BE2C (cell line): ENCODE data around the gene MESP2.
"Not testable (repeated sequence)": the region's sequence is repeated elsewhere in the genome, so short reads cannot be mapped to it uniquely, and the experiment has no call there.

Source experiments
- DNase-seq: peaks from one replicate; pipeline ENCODE4 v3.0.0-alpha.2; 2020
- H3K27me3 ChIP-seq: fragments of 250-450 bp; sonication (Bioruptor Pico); 2 replicates; pipeline ENCODE4 v1.5.1; 2020; ENCODE audit warnings: mild to moderate bottlenecking
- H3K36me3 ChIP-seq: fragments of 250-450 bp; sonication (Bioruptor Pico); 2 replicates; pipeline ENCODE4 v1.5.1; 2020; ENCODE audit warnings: mild to moderate bottlenecking
- H3K4me1 ChIP-seq: fragments of 250-450 bp; sonication (Bioruptor Pico); 2 replicates; pipeline ENCODE4 v1.5.1; 2020
- H3K4me3 ChIP-seq: 2 replicates; pipeline ENCODE4 v1.5.1; 2011; ENCODE audit warnings: low read depth, low read length
- H3K9me3 ChIP-seq: fragments of 250-450 bp; sonication (Bioruptor Pico); 2 replicates; pipeline ENCODE4 v1.5.1; 2020
- CTCF ChIP-seq: IDR thresholded peaks from 2 replicates; pipeline ENCODE4 v1.5.1; 2012; ENCODE audit warnings: mild to moderate bottlenecking, low read depth, low read length

MESP2 gene

DNA sequence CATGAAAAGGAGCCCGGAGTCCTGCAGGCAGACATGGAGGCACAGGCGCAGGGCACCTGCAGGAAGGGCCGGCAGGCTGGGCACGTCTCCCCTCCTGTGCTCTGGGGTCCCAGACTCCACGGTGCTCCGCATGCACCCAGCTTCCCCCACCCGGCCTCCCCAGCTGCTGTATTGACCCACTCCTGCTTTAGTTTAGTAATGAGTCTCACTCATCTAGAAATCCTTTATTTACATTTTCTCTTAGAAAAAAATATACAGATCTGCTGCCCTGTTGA is 8.5 kb downstream of the MESP2 start:
- TF ChIP-seq CTCF, result no peak
- Histone ChIP-seq H3K27me3 (no peaks in the 10 kb centered on the region), H3K4me3 (no peak overlapping the region), H3K36me3 (no peaks in the 10 kb centered on the region), H3K4me1 (peaks cover 9% of the 10 kb centered on the region), H3K9me3 (no peaks in the 10 kb centered on the region)
- no peak for DNase-seq

DNA sequence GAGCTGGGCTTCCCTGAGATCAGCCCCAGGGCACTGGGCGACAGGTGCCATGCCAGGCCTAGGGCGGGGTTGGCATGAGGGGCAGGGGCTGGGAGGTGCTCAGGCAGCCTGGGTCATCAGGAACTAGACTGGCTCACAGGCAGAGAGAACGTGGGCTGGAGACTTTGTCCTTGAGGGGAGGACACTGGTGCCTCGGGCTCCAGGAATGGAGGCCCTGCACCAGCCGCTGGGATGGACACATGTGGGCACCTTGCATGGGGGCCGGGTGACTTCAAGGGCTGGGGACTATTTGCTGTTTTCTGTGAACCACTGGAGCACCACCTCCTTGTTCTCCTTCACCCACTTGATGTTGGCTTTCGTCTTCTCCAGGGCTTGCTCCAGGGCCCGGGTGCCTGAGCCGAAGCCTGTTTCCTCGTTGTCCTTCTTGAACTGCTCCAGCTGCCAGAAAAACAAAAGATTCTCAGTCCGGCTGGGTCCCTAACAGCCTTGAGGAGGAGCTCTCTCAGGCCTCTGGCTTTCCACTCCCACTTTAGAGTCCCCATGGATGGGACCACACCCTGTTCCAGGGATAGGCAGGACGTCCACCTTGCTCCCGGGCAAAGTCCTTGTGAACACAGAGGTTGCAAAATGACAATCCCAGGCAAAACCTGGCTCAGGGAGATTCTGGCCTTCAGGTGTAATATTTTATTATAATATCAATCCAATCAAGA is 9.1 kb downstream of the MESP2 start:
- no peaks in the 10 kb centered on the region for H3K36me3 ChIP-seq
- no peaks in the 10 kb centered on the region for H3K27me3 ChIP-seq
- H3K4me3 ChIP-seq, result no peak overlapping the region
- no peaks in the 10 kb centered on the region for H3K9me3 ChIP-seq
- H3K4me1 ChIP-seq, result peaks cover 9% of the 10 kb centered on the region
- no peak for TF ChIP-seq CTCF
- no peak for DNase-seq

DNA sequence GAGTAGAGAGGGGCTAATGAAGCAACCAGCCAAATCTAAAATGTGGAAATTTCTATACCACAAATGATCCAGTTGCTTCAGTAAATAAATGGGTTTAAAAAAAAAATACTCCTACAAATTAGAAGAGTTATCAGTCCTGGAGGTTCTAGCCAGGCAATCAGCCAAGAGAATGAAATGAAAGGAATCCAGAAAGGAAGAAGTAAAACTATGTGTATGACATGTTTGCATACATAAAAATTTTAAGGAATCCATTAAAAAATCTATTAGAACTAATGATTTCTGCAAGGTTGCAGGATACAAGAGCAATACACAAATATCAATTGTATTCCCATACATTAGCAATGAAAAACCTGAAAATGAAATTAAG is 9.6 kb downstream of the MESP2 start:
- TF ChIP-seq CTCF, result no peak
- Histone ChIP-seq H3K4me3 (no peak overlapping the region), H3K27me3 (no peaks in the 10 kb centered on the region), H3K4me1 (peaks cover 9% of the 10 kb centered on the region), H3K9me3 (no peaks in the 10 kb centered on the region), H3K36me3 (no peaks in the 10 kb centered on the region)
- no peak for DNase-seq

GRCh38 chr15:89787944-89788343 is 11.8 kb downstream of the MESP2 start:
- TF ChIP-seq CTCF, result no peak
- H3K27me3 ChIP-seq, result no peaks in the 10 kb centered on the region
- no peaks in the 10 kb centered on the region for H3K9me3 ChIP-seq
- no peak for DNase-seq
- H3K4me3 ChIP-seq, result no peak overlapping the region
- peaks cover 8% of the 10 kb centered on the region for H3K4me1 ChIP-seq
- H3K36me3 ChIP-seq, result no peaks in the 10 kb centered on the region

DNA sequence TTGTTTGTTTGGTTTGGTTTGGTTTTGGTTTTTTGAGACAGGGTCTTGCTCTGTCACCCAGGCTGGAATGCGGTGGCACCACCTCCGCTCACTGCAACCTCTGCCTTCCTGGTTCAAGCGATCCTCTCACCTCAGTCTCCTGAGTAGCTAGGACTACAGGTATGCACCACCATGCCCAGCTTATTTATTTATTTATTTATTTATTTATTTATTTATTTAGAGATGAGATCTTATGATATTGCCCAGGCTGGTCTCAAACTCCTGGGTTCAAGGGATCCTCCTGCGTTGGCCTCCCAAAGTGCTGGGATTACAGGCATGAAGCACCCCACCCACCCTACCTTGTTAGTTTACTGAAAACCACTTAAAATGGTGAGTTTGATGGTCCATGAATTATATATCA is 12.5 kb downstream of the MESP2 start:
- H3K4me1 ChIP-seq, DNase-seq, H3K36me3 ChIP-seq, H3K27me3 ChIP-seq, H3K9me3 ChIP-seq, H3K4me3 ChIP-seq: not testable (repeated sequence)

GRCh38 chr15:89790206-89790605 is 14.1 kb downstream of the MESP2 start:
- no peaks in the 10 kb centered on the region for H3K36me3 ChIP-seq
- no peak for DNase-seq
- TF ChIP-seq CTCF, result no peak

DNA sequence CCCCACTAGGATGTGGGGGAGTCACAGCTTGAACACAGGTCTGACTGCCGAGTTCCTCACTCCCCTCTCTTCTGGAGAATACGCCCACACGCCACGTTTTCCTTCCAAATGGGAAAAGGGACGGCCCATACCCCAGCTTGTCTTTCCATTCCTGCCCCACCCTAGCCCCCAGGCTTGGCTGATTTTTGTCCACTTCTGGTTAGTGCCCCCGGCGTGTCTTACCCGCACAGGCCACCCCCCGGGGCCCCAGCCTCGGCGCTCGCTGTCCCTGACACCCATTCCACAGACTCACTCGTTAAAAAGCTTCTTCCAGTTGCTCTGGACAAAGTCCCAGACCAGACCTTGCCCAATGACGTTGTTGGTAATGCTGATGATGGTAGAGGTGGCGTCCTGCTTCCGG is 14.5 kb downstream of the MESP2 start:
- no peaks in the 10 kb centered on the region for H3K27me3 ChIP-seq
- no peak for DNase-seq
- H3K4me3 ChIP-seq, result no peak overlapping the region
- no peaks in the 10 kb centered on the region for H3K4me1 ChIP-seq
- H3K36me3 ChIP-seq, result no peaks in the 10 kb centered on the region
- no peaks in the 10 kb centered on the region for H3K9me3 ChIP-seq
- no peak for TF ChIP-seq CTCF

More at GRCh38 chr15:89790206-89790605, 14.1 kb downstream of the MESP2 start:
- Histone ChIP-seq H3K4me3 (no peak overlapping the region), H3K27me3 (no peaks in the 10 kb centered on the region), H3K9me3 (no peaks in the 10 kb centered on the region), H3K4me1 (no peaks in the 10 kb centered on the region)
